K562 (cell line): ENCODE measurements around the gene CRIM1. TPM values are rescaled to one million over a fixed set of nuclear protein-coding genes. Genes with fewer than 3 reads are reported as not detected.

ENCODE experiments used
- ATAC-seq: fragments of 200-7000 bp; cut with Tn5 transposase; 3 replicates; pipeline ENCODE4 v1.9.1; 2020; ENCODE audit warnings: moderate library complexity
- BruUV-seq: library from RNA; stranded (reverse); fragments of 400-500 nt; replicated peaks from 2 replicates; lab custom pipeline; 2021; lab: Mats Ljungman, UMichigan
- CTCF ChIA-PET: fragments of 300-600 bp; formaldehyde crosslinking; extraction: SDS; loops from one replicate; lab custom pipeline; 2021; ENCODE audit warnings: low intra/inter-chr PET ratio; lab: Yijun Ruan, JAX
- POLR2A ChIA-PET: fragments of 300-600, 350-650 bp; sonication (Branson Sonifier 250); formaldehyde crosslinking; extraction: SDS; loops from one replicate; lab custom pipeline; 2021; ENCODE audit warnings: antibody characterized with exemption, inconsistent platforms; lab: Yijun Ruan, JAX
- DNase-seq, 4 experiments: peaks; one replicate each; pipeline versions ENCODE4 v3.0.0 to v3.0.0-alpha.2; 2011 to 2018; ENCODE audit warnings: low spot score in 3 of 4, mixed read lengths in 3 of 4; ENCODE audit errors: extremely low read depth in 1 of 4
- FAIRE-seq: peaks from 2 replicates; lab custom pipeline; 2011; peaks lifted over from hg19 to GRCh38; lab: Jason Lieb, UNC
- H2AFZ ChIP-seq: 2 replicates; pipeline ENCODE4 v1.6.0; 2011; ENCODE audit warnings: low read depth, low read length, control low read depth, inconsistent platforms
- H3K27ac ChIP-seq: fragments of 200-600 bp; 3 replicates; pipeline ENCODE4 v1.8.0; 2011; ENCODE audit warnings: low read depth, mild to moderate bottlenecking, control low read depth, inconsistent platforms, low read length, moderate library complexity, mixed read lengths; ENCODE audit errors: extremely low read depth
- H3K27me3 ChIP-seq, 2 experiments: fragments of 300-600 bp in 1 of 2; 2 replicates in 1 of 2; 3 replicates in 1 of 2; pipeline versions ENCODE4 v1.6.0 to v1.8.0; 2011; ENCODE audit warnings: inconsistent platforms in 2 of 2, low read length in 2 of 2, mild to moderate bottlenecking in 1 of 2, mixed read lengths in 1 of 2, moderate library complexity in 1 of 2; ENCODE audit not compliant: control insufficient read depth in 2 of 2, insufficient read depth in 2 of 2
- H3K36me3 ChIP-seq: fragments of 300-600 bp; 3 replicates; pipeline ENCODE4 v1.8.0; 2011; ENCODE audit warnings: mild to moderate bottlenecking, low read length, inconsistent platforms; ENCODE audit not compliant: control insufficient read depth, insufficient read depth
- H3K4me1 ChIP-seq, 2 experiments: fragments of 200-600 bp in 1 of 2; replicated peaks in 1 of 2; 2 replicates in 1 of 2; 3 replicates in 1 of 2; pipeline versions ENCODE4 v1.5.1 to v1.8.0; 2011; ENCODE audit warnings: inconsistent platforms in 2 of 2, low read length in 2 of 2, mild to moderate bottlenecking in 1 of 2, mixed read lengths in 1 of 2, moderate library complexity in 1 of 2; ENCODE audit not compliant: control insufficient read depth in 2 of 2, insufficient read depth in 2 of 2
- H3K4me2 ChIP-seq: 2 replicates; pipeline ENCODE4 v1.6.1; 2011; ENCODE audit warnings: low read length, control low read depth, inconsistent platforms, mixed read lengths; ENCODE audit not compliant: insufficient read depth
- H3K4me3 ChIP-seq: fragments of 200-600 bp; sonication (generic), shearing (Covaris generic); 2 replicates; pipeline ENCODE4 v1.5.1; 2016; ENCODE audit warnings: control low read depth, inconsistent platforms
- H3K79me2 ChIP-seq: fragments of 200-600 bp; 3 replicates; pipeline ENCODE4 v1.8.0; 2011; ENCODE audit warnings: low read length, inconsistent platforms; ENCODE audit not compliant: control insufficient read depth, insufficient read depth
- H3K9ac ChIP-seq, 2 experiments: 2 replicates each; pipeline versions ENCODE4 v1.6.0 to v1.6.1; 2011; ENCODE audit warnings: low read depth in 2 of 2, low read length in 2 of 2, control low read depth in 1 of 2, inconsistent platforms in 1 of 2, mild to moderate bottlenecking in 1 of 2, mixed read lengths in 1 of 2; ENCODE audit not compliant: insufficient read depth in 1 of 2
- H3K9me1 ChIP-seq: one replicate; pipeline ENCODE4 v1.6.0; 2011; ENCODE audit warnings: inconsistent platforms, mild to moderate bottlenecking, low read length, moderate library complexity; ENCODE audit not compliant: control insufficient read depth, insufficient read depth
- H3K9me3 ChIP-seq: replicated peaks from 2 replicates; pipeline ENCODE4 v1.5.1; 2011; ENCODE audit warnings: low read depth, low read length, inconsistent platforms; ENCODE audit not compliant: control insufficient read depth, insufficient read depth
- H4K20me1 ChIP-seq: replicated peaks from 2 replicates; pipeline ENCODE4 v1.6.1; 2011; ENCODE audit warnings: low read length, inconsistent platforms, mixed read lengths; ENCODE audit not compliant: control insufficient read depth, insufficient read depth
- CREB1 ChIP-seq, 2 experiments: sonication (generic) in 1 of 2; formaldehyde crosslinking in 1 of 2; IDR thresholded peaks; 2 replicates each; pipeline versions ENCODE4 v1.6.1 to v1.8.0; 2012 to 2022; ENCODE audit warnings: inconsistent platforms in 1 of 2, mild to moderate bottlenecking in 1 of 2, missing genetic modification reagents in 1 of 2, moderate library complexity in 1 of 2
- ILK ChIP-seq: fragments of 450-650 bp; IDR thresholded peaks from 2 replicates; pipeline ENCODE4 v1.6.1; 2016; ENCODE audit warnings: missing genetic modification characterization, low read depth, mild to moderate bottlenecking, missing compliant biosample characterization, moderate library complexity, borderline replicate concordance
- RCOR1 ChIP-seq, 2 experiments: IDR thresholded peaks; 2 replicates each; pipeline ENCODE4 v1.6.1; 2012; ENCODE audit warnings: low read depth in 2 of 2, low read length in 2 of 2, borderline replicate concordance in 1 of 2, improper control_type of control experiment in 1 of 2
- RFX5 ChIP-seq: IDR thresholded peaks from 2 replicates; pipeline ENCODE4 v1.6.1; 2011; ENCODE audit warnings: low read depth, mild to moderate bottlenecking, improper control_type of control experiment, low read length
- STAT5A ChIP-seq: IDR thresholded peaks from 2 replicates; pipeline ENCODE4 v1.6.1; 2012; ENCODE audit warnings: low read length, inconsistent platforms, borderline replicate concordance
- WGBS: fragments of 100-300 bp; shearing (Covaris generic); methylation state at CpG from one replicate; pipeline ENCODE4 v1.1.6; 2016; ENCODE audit warnings: low coverage, mixed read lengths; ENCODE audit not compliant: insufficient coverage; ENCODE audit errors: missing lambda C conversion rate; 5-methylcytosine and 5-hydroxymethylcytosine counted together
- in situ Hi-C: fragments of 300-500 bp; cut with MboI; formaldehyde crosslinking; loops from 4 replicates; pipeline ENCODE4 v1.15.0; 2018; ENCODE audit warnings: inconsistent platforms, mixed read lengths
- intact Hi-C: fragments of 100-400 bp; cut with micrococcal nuclease; formaldehyde crosslinking; loops from 2 replicates; pipeline ENCODE4 v1.14.2; 2022
- polyA plus RNA-seq, 8 experiments: library from polyadenylated mRNA; depleted of rRNA in 4 of 8; stranded (reverse) in 5 of 8; unstranded in 3 of 8; fragments of >200 nt; fragmentation: Nextera tagmentation in 2 of 8; fragmentation: Illumina TruSeq in 1 of 8; extraction: Ambion mirVana in 2 of 8; extraction: Trizol in 1 of 8; gene quantifications; 2 replicates each; pipeline versions ENCODE4 v1.2.1 to v1.2.3, GENCODE V29; 2011 to 2014; ENCODE audit warnings: inconsistent platforms in 1 of 8, missing spikeins in 1 of 8
- total RNA-seq, 7 experiments: library from RNA; depleted of rRNA in 6 of 7; stranded (reverse); fragments of >200 nt in 6 of 7; fragmentation: Illumina TruSeq in 2 of 7; extraction: Trizol in 2 of 7; gene quantifications; 2 replicates each; pipeline versions ENCODE4 v1.2.1 to v1.2.3, GENCODE V29; 2011 to 2021; ENCODE audit warnings: low replicate concordance in 1 of 7
- TF ChIP-seq, protein P1 (sequence below): fragments of 450-650 bp; IDR thresholded peaks from 2 replicates; pipeline ENCODE4 v1.6.1; 2016

Gene CRIM1
- total and polyA plus RNA-seq, 9 of the 15 experiments (the other 6 are each of a cell fraction or from before 2014, with no cell fraction given): 0.01 to 0.36 (median 0.06) TPM; not detected in 1

DNA sequence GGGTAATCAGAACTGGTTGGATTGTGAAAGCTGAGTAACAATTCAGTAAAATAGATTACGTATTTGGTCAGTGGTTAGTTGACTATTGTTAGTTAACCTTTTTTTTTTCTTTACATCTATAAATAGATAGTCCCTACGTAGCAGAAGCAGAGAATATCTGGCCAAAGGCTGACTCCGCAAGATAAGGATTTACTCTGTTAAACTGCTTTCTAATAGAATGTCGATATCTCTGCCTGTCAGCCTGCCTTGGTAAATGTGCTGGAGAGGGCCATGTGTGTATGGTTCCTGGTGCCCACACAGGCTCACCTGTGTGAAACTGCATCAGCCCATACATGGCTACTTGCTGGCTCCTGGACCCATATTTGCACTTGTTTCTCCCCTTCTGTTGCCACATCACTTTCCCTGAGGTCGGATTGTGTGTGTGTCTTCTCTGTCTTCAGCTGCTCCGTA is 94.4 kb downstream of the CRIM1 start (continued):
- TF ChIP-seq, protein P1, sequence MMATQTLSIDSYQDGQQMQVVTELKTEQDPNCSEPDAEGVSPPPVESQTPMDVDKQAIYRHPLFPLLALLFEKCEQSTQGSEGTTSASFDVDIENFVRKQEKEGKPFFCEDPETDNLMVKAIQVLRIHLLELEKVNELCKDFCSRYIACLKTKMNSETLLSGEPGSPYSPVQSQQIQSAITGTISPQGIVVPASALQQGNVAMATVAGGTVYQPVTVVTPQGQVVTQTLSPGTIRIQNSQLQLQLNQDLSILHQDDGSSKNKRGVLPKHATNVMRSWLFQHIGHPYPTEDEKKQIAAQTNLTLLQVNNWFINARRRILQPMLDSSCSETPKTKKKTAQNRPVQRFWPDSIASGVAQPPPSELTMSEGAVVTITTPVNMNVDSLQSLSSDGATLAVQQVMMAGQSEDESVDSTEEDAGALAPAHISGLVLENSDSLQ: 0 out of 2 replicates have a peak, but pooled peaks have one; percentile 10
- peak; percentile 49; the same call in 1 of the 2 replicates for TF ChIP-seq STAT5A
- no peak for TF ChIP-seq RFX5
- TF ChIP-seq CREB1 (IDR thresholded peaks at IDR 0.05): peak; percentile 38; the same call in 1 of the 2 replicates
- TF ChIP-seq CREB1 (CRISPR knock-in tag; IDR thresholded peaks at IDR 0.05): no peak
- no peak for TF ChIP-seq ILK (tag)
- TF ChIP-seq, all 486 proteins: peak for 24

DNA sequence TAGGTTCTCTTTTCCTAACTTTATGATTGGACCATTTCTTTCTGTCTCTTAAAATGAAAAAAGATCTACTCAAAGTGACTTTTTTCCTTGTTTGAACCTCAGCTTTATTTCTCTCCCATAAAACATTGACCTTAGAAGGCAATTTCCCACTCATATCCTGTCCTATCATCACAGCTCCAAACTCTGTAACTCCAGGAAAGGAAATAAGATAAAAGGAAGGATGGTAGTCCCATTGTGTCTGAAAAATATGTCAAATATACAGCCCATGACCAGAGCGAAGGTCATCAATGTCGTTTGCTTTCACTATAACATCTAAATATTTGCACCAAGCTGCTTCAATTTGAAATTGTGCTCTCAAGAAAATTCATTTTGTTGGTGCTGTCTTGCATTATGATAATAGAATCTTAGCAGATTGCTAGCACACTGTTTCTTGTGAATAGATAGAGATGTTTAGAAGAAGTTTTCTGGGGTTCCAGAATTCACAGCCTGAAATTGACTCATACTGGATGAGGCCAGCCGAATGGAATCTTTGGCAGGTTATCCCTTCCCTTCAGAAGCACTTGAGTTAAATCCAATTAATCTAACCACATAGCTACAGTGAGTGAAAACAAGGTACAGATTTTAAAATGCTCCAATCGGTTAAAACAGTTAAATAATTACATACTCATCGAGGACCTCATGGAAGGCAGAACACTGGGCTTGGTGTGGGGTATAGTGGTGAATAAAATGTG is 95.1 kb downstream of the CRIM1 start:
- POLR2A ChIA-PET: interaction anchor here (0.7 kb wide), 1 partner anchor 28 kb away, joined by 3 read pairs; no protein-coding TSS in a partner anchor
- WGBS: 4% methylated on average over 5 of the region's 5 CpGs
- H3K4me2 ChIP-seq: no peak overlapping the region
- H3K4me1 ChIP-seq: peaks cover 0 to 33% of the 10 kb centered on the region in 2 experiments
- peaks cover 0 to 4% of the 10 kb centered on the region in 2 experiments; a peak in 2 of 5 replicates for H3K27me3 ChIP-seq
- no peak overlapping the region for H3K27ac ChIP-seq
- no peak for ATAC-seq
- no peak overlapping the region for H3K4me3 ChIP-seq
- H3K9me3 ChIP-seq: no peaks in the 10 kb centered on the region
- no peak overlapping the region for H3K9ac ChIP-seq
- no peak for FAIRE-seq
- in situ Hi-C loops (no loop called here), intact Hi-C loops (no loop called here)
- no peaks in the 10 kb centered on the region for H3K79me2 ChIP-seq
- CTCF ChIA-PET: no interaction called here
- no peaks in the 10 kb centered on the region for H3K9me1 ChIP-seq
- no peaks in the 10 kb centered on the region for H4K20me1 ChIP-seq
- no peak for DNase-seq
- TF ChIP-seq RCOR1 (IDR thresholded peaks at IDR 0.05; ENCODE audit: borderline replicate concordance in 1 of 2, low read depth in 2 of 2, low read length in 2 of 2): no peak
- TF ChIP-seq, all 486 proteins: peak for 0
- Histone ChIP-seq H3K36me3 (no peaks in the 10 kb centered on the region), H2AFZ (no peak overlapping the region)
- BruUV-seq: no TSS peak
